GM12873 (cell line): ENCODE measurements around the gene POLR2E.

Experiments
- TF ChIP-seq, protein P1 (sequence below): IDR thresholded peaks from 2 replicates; pipeline ENCODE4 v1.5.1; 2012; ENCODE audit warnings: low read depth, mild to moderate bottlenecking, moderate library complexity, low read length, control low read depth; ENCODE audit not compliant: insufficient read depth; ENCODE audit errors: missing control alignments

Gene POLR2E

GRCh38 chr19:1136621-1137317, 41.6 kb upstream of the POLR2E start:
- TF ChIP-seq, protein P1, sequence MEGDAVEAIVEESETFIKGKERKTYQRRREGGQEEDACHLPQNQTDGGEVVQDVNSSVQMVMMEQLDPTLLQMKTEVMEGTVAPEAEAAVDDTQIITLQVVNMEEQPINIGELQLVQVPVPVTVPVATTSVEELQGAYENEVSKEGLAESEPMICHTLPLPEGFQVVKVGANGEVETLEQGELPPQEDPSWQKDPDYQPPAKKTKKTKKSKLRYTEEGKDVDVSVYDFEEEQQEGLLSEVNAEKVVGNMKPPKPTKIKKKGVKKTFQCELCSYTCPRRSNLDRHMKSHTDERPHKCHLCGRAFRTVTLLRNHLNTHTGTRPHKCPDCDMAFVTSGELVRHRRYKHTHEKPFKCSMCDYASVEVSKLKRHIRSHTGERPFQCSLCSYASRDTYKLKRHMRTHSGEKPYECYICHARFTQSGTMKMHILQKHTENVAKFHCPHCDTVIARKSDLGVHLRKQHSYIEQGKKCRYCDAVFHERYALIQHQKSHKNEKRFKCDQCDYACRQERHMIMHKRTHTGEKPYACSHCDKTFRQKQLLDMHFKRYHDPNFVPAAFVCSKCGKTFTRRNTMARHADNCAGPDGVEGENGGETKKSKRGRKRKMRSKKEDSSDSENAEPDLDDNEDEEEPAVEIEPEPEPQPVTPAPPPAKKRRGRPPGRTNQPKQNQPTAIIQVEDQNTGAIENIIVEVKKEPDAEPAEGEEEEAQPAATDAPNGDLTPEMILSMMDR: no peak

DNA sequence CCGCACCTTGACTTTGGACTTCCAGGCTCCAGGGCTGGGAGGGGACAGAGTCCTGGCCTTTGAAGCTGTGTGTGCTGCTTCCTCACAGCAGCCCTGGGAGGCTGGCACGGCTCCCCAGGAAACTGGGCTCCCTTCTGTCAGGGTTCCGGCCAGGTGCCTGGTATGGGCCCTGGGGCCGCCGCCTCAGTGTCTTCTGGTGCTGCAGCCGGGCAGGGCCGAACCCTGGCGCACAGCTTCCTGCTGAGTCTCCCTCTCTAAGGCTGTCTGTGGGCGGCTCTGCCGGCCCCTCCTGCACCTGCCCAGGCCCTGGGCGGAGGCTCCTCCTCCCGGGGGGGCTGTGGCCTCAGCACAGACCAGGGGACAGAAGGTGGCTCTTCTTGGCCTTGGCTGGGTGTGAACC, 41.0 kb upstream of the POLR2E start:
- TF ChIP-seq, protein P1: no peak

- TF ChIP-seq, protein P1: no peak
These were observed 40.3 kb upstream of the POLR2E start for GRCh38 chr19:1135454-1135853.

DNA sequence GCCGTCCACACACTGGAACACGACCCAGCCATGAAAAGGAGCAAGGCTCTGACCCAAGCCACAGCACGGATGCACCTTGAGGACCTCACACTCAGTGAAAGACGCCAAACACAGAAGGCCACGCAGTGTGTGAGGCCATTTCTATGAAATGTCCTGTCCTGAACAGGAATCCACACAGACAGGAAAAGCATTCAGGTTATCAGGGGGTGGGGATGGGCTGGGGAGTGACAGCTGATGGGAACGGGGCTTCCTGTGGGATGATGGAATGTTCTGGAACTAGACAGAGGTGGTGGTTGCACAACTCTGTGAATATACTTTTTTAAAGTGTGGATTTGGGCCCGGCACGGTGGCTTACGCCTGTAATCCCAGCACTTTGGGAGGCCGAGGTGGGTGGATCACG, 39.3 kb upstream of the POLR2E start:
- TF ChIP-seq, protein P1: no peak

DNA sequence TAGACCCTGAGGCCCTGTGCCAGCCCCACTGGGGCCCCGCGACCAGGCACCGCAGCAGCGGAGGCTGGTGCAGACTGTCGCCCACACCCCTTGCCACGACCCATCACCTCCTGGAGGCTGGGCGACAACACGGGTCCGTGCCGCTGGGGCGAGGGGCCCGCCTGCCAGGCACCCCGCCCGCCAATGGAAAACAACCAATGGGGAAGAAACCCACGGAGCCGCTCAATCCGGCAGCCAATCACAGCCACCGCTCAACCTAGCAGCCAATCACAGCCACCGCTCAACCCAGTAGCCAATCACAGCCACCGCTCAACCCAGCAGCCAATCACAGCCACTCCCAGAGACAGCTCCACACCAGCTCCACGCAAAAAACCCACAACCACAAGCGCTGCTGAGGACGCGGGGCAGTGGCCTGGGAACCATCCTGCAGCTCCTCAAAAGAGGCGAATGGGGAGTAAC, 38.3 kb upstream of the POLR2E start:
- TF ChIP-seq, protein P1: no peak

- TF ChIP-seq, protein P1: no peak
These were observed 37.6 kb upstream of the POLR2E start for GRCh38 chr19:1132552-1133383.
